SHP77 treated with DMSO at 0.1 percent for 48 hours (cell line): ENCODE results near the gene RBM11.
"Not testable (repeated sequence)": the region's sequence is repeated elsewhere in the genome, so short reads cannot be mapped to it uniquely, and the experiment has no call there.

ENCODE experiments used
- DNase-seq: peaks from one replicate; lab custom pipeline; 2025; lab: John Stamatoyannopoulos, UW

Gene RBM11, protein sequence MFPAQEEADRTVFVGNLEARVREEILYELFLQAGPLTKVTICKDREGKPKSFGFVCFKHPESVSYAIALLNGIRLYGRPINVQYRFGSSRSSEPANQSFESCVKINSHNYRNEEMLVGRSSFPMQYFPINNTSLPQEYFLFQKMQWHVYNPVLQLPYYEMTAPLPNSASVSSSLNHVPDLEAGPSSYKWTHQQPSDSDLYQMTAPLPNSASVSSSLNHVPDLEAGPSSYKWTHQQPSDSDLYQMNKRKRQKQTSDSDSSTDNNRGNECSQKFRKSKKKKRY

GRCh38 chr21:14215971-14216641 is at the start of gene RBM11:
RBM11 (plus strand) TSS chr21:14216157; CDS start chr21:14216187, 30 bp downstream.
- no peak for DNase-seq

DNA sequence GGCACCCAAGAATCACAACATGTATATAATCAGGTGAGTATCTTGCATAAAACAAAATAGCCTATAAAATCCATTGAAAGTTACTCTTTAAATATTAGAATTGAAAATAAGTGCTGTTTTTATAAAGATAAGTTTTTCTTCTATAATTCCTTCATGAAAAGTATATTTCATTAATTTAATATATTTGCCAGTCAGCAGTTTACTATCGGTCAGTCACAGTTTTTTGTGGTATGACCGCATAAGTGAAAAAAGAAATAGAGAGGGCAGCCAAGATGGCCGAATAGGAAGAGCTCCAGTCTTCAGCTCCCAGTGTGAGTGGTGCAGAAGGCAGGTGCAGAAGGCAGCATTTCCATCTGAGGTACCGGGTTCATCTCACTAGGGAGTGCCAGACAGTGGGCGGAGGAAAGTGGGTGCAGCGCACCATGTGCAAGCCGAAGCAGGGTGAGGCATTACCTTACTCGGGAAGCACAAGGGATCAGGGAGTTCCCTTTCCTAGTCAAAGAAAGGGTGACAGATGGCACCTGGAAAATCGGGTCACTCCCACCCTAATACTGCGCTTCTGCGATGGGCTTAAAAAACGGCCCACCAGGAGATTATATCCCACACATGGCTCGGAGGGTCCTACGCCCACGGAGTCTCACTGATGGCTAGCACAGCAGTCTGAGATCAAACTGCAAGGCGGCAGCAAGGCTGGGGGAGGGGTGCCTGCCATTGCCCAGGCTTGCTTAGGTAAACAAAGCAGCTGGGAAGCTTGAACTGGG is 49.3 kb upstream of the RBM11 start:
- not testable (repeated sequence) for DNase-seq

DNA sequence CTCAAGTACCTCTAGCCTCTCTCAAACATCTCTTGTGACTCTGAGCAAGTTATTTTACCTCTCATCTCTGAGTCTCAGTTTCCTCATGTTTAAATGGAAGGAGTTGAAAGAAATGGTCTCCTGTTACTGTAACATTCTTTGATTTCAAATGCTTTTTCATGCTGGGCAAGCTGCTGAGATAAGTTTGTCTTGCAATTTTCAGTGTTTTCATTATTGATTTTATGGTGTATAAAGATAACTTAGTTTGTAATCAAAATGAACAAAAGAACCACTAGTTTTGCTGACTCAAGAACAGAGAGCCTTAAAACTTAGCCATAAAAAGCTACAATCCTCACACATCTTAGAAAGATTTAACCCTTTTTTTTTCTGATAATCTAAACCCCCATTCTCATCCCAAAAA is 9.7 kb upstream of the RBM11 start:
- no peak for DNase-seq

DNA sequence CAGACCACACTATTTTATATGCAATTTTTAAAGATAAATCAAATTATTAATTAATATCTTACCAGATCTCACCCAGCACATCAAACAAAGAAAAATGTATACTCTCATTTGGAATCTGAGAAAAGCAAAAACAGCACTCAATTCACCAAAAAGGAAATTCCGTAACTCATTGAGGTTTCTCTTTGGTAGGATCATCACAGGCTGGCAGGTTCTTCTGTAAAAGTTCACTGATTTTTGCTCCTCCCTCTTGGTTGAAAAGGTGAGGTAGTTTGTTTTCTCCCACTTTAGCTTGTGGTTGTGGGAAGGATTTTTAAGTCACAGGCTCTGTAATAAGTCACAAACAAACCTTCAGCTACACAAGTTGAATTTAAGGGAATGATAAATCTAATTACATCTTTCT is 5.2 kb upstream of the RBM11 start, which contains the start of gene LIPI:
LIPI (minus strand) TSS at position 218 of the 400 bp plus-strand sequence; CDS start at position 108, 110 bp downstream.
- no peak for DNase-seq

DNA sequence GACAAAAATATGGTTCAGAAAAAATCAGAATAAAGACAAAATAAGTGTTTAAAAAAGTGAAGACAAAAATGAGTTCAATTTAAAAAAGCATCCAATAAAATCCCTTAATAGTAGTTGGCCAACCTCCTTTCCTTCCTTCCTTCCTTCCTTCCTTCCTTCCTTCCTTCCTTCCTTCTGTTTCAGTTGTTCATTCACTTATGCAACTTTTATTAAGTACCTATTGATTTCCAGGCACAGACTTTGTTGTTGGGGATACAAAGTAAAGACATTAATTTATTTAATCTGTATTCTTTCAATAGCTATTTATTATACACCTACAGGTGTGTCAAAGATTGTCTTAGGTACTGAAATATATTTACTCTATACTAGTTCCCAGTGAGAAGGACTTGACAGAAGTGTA is 2.8 kb upstream of the RBM11 start:
- DNase-seq: no peak

GRCh38 chr21:14223365-14223764 is 7.4 kb downstream of the RBM11 start:
- no peak for DNase-seq

GRCh38 chr21:14229399-14229798 is 13.4 kb downstream of the RBM11 start:
- no peak for DNase-seq

- DNase-seq: no peak
Measured at GRCh38 chr21:14235101-14235500, 19.1 kb downstream of the RBM11 start.

DNA sequence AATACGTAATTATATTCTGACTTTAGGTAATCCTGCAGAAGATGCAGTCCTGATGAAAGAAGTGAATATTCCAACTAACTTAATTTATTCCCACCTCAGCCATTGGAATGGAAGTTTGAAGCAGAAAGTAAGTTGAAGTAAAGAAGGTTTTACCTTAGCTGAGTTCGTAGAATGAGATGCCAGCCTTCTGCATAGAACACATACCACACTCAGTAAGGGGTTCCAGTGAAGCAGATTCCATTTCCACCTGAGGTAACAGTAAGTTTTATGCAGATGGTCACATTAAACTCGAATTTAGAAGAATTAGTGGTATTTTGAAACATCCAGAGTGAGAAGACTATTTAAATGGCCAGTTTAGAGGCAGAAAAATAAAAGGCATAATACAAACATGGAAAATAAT is 20.2 kb downstream of the RBM11 start:
- DNase-seq: no peak

- DNase-seq: no peak
Measured at GRCh38 chr21:14239281-14239680, 23.3 kb downstream of the RBM11 start.

DNA sequence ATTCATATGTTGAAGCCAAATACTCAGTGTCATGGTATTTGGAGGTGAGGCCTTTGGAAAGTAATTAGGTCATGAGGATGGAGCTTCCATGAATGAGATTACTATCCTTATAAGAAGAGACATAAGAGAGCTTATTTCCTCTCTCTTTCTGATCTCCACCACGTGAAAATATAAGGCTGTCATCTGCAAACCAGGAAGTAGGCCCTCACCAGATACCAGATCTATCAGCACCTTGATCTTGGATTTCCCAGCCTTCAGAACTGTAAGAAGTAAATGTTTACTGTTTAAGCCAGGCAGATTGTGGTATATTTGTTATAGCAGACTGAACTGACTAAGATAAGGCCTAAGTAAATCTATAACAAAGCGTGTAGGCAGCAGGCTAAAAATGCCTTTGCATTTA is 25.3 kb downstream of the RBM11 start:
- no peak for DNase-seq

- DNase-seq: no peak
Measured at GRCh38 chr21:14243461-14243860, 27.5 kb downstream of the RBM11 start.

DNA sequence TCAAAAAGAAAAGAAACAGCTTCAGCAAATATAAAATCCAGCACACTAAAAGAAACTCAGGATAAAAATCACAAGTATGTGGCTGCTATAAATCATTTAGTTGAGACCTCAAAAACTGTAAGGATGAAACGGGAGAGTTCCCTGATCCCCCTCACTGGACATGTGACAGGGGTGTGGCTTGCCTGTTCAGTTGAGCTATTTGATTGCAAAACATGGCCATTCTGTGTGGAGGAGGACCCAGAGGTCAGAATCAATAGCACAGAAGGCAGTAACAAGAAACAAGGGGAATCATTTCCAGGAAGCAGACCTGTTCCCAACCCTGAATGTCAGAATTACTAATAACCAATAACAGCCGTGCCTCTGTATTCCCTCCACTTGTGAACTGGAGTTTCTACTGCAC is 27.9 kb downstream of the RBM11 start:
- DNase-seq: no peak

DNA sequence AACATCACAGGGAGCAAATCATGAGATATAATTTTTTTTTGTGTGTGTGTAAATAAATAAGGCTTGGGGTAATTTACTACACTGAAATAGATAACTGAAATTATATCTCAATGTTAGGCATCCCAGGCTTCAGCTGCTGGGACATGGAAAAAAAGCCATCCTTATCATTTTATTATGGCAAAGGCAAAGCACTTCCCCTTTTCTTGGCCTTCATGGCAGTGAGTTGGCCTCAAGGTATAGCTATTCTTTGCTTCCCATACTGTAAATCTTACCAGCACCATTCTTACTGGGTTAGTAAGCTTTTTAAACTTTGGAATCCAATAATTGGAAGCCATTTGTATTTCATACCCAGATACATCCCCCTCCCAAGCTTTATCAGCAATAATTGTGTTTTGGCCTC is 29.0 kb downstream of the RBM11 start:
- no peak for DNase-seq

- DNase-seq: no peak
Measured at GRCh38 chr21:14245711-14246110, 29.8 kb downstream of the RBM11 start.

DNA sequence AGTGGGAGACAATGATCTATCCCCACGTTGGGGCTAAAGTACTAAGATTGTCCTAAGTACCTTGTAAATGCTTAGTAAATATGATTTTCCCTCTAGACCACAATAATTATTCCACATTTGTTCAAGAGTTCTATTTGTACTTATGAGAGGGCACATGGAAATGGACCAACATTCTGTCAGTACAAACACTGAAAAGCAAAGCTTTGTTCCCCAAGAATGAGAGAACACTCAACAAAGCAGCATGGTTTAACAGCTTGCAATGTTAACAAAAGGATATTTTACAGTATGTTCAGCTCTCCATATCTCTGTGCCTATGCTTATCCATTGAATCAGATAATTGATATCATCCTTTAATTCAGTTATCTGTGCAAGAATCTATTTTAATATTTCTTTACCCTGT is 35.4 kb downstream of the RBM11 start:
- no peak for DNase-seq

- no peak for DNase-seq
Measured at GRCh38 chr21:14259747-14260146, 43.8 kb downstream of the RBM11 start.

DNA sequence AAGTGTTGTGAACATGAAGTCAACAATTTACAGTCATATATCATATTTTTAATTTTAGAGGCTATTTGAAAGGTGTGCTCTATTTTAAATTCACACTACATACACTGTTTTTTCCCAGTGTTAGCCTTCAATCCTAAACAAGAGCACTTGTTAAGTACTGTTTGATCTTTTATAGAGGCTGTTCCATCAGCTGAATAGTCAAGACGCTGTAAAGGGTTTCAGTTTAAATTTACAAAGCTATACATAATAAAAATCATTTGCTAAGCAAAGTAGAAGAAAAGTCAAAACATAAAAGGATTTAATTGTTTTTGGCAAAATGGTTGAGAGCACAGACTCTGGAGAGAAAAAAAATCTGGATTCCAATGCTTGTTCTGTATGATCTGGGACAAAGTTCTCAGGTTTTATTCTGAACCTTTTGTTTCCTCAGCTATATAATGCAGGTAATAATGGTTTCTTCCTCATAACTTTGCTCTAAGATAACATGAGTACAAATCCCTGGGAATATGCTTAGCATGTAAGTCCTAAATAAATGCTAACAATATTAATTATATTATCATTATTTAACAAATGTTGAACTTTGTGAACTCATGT is 44.3 kb downstream of the RBM11 start:
- no peak for DNase-seq

GRCh38 chr21:14262039-14262438 is 46.1 kb downstream of the RBM11 start:
- no peak for DNase-seq

- DNase-seq: no peak
Measured at GRCh38 chr21:14263879-14264278, 47.9 kb downstream of the RBM11 start.

- DNase-seq: no peak
Measured at GRCh38 chr21:14265023-14265422, 49.1 kb downstream of the RBM11 start.

DNA sequence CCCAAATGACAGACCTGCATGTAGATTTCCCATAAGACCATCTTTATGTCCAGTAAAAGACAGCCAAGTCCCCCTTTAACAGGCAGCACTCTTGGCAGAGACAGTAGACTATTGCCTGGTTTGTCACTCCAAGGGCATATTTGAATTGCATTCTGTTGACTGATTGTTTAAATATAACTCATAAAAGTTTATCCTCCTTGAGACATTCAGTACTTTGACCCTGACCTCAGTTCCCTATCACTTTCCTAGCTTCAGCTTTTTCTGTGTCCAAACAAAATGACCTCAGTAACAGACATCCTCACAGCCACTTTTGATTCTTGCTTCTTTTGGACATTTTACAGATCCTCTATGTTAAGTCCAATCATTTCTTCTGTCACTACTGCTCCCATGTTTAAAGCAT is 51.1 kb downstream of the RBM11 start:
- no peak for DNase-seq

GRCh38 chr21:14270631-14271030 is 54.7 kb downstream of the RBM11 start:
- DNase-seq: no peak
